Left forelimb (tissue), 1 donor: ENCODE measurements around the gene MAN1C1.

Experiments used
- DNase-seq: peaks from one replicate; pipeline ENCODE4 v3.0.0-alpha.2; 2018; ENCODE audit warnings: low spot score

The MAN1C1 gene

GRCh38 chr1:25616095-25616986 is at the start of gene MAN1C1:
MAN1C1 (plus strand) TSS chr1:25616791; CDS start chr1:25617798, 1,007 bp downstream.
- peak; percentile 88 for DNase-seq

DNA sequence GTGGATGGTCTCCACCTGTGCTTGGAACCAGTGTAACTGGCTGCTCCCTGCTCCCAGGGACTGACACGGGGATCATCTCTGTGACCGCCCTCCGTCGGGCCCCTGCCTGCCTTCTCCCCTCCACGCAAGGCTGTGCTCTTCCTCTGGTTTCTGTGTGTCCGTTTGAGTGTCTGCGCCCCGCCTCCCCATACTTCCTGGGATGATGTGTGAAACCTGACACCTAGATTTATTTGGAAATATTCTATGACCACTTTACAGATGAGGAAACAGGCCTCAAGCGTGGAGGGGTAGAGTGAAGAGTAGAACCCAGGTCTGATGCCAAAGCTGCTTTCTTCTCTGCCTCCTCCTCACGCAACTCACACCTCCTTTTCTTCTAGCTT is 48.9 kb upstream of the MAN1C1 start:
- DNase-seq = no peak

DNA sequence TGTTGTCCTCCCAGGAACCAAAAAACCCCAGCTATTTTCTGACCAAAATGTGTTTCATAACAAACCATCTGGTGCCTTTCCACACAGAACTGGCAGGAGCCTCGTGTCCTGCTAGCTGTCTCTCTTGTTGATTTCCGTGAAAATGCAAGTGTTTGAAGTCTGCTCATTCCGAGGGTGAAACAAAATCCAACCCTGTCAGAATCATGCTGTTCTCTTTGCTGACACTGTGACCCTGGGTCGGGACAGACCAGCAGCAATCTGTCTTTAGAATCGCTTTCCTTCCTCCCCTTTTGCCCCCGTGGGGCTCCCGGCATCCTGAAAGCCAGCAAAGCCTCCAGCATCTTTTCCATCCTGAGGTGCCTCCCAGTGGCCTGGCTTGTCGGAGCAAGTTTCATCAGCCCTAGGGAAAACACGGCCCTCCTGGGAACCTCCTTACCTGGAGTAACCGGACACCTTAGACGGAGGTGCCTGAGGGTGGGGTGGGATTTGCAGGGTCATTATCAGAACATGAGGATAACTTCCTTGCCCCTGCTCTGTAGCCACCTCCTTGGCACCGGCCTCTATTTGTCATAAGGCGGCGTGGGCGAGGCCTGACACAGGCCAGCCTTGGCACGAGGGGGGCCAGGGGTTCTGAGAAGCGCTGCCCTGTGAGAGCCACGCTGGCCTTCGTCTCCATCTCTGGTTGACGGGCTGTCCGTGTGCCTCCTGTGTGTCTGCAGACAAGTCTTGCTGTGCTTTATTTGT is 48.3 kb upstream of the MAN1C1 start:
- no peak for DNase-seq

DNA sequence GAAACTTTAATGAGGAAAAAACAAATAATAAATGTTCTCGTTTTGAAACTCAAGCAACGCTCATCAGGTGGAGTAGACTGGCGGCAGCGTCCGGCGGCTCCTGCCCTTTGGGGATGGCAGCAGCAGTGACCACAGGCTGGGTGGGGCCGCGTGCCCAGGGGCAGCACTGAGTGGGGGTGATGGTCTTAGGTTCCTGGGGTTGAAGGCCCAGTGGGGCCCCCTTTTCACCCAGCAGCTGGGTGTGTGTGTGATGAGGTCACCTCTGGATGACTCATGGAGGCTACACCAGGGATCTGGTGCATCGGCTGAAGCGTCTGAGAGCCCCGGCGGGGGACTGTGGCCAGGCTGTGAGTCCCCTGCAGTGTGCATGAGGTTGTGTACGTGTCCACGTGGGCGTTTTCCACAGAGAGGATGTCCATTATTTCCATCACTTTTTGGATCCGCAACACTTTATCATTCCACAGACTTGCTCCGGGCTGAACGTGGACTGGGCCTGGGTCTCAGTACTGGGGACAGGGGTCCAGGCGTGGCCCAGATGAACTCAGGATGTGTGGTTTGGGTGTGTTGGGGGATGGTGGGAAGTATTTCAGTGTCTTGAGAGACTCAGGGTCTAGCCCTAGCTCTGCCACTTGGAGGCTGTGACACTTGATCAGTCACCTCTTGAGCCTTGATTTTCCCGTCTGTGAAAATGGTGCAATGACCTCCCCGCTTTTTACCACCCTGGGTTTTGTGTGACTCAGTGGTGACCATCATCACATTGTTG is 47.6 kb upstream of the MAN1C1 start:
- no peak for DNase-seq

GRCh38 chr1:25569597-25570396 is 46.8 kb upstream of the MAN1C1 start:
- DNase-seq = no peak

DNA sequence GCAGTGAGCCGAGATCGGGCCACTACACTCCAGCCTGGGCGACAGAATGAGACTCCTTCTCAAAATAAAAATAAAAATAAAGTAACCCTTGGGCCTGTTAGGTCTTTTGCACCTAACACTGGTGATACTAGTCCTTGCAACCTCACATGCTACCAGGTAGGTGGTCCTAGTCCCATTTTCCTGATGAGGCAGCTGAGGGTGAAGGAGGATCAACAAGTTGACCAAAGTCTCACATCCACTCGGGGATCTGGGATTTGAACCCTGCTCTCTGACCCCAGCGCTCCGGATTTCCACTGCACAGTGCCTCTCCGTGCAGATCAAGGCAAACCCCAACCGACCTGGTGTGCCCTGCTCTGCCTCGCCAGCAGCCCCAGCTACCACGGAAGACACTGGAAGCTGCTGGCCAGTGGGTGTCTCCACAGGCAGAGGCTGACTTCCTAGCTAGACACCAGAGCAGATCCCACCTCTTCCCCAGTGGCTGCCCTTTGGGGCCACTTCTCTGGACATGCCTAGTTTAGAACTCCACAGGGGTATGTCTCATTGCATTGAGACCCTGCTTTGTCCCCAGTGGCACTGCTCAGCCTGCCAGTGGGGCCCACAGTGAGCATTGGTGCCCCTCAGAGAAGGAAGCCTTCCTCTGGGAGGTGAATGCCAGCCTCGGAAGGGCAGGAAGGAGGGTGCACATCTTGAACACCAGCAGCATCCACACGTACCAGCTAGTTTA is 45.6 kb upstream of the MAN1C1 start:
- DNase-seq = no peak

DNA sequence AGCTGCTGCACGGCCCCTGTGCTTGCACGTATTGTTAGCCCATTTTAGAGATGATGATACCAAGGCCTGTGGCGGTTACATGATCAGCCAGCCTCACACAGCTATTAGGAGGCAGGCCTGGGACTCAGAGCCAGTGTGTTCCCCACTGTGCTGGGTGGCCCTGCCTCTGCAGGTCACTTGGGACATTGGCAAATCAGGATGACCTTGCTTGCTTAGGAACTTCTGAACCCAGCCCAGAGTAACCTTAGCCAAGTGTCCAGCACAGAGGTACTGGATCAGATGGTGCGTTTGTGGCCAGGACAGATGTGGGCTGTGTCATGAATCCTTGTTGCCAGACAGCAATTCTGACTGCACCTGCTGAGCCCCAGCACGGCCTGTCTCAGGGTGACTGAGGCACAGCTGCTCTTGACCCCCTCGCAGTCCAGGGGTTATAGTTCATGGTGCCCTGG is 45.0 kb upstream of the MAN1C1 start:
- no peak for DNase-seq

GRCh38 chr1:25572107-25572506 is 44.5 kb upstream of the MAN1C1 start:
- no peak for DNase-seq

DNA sequence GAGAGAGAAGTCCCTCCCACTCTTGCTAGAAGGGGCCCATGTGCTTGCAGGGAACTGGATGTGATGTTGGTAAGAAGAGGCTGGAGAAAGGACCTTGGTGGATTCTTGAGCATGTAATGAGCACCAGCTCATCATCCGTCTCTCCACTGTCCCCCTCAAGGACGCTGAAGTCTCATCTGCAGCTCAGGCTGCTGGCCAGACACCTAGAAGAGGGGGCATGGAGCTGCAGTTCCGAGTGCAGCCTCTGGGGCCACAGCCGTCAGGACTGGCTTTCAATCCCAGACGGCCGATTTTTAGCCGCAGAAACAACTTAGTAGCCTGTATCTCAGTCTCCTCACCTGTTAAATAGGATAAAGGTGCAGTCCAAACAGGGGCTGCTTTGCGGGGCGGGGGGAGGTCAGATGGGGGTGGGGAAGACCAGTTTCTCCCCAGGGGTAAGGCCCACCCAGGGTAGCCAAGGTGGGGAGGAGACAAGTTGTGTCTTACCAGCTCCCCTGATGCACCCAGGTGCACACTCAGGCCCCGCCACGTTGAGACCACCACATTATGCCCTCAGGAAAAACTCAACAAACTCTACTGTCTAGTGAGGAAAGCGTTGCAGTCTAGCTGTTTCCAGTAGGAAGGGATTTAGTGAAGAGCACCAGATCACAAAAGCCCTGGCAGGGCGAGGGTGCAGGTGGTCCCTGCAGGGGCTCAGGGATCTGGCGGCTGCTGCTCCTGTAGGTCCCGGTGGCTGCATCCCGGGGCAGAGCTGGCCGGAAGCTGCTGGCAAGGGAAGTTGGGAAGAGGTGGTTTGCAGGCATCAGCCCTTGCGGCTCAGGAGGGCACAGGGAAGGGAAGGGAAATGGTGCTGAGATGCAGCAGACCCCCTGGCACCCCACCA is 43.6 kb upstream of the MAN1C1 start:
- DNase-seq = no peak

GRCh38 chr1:25573591-25573930 is 43.0 kb upstream of the MAN1C1 start:
- no peak for DNase-seq

GRCh38 chr1:25573961-25574360 is 42.6 kb upstream of the MAN1C1 start:
- DNase-seq = no peak

DNA sequence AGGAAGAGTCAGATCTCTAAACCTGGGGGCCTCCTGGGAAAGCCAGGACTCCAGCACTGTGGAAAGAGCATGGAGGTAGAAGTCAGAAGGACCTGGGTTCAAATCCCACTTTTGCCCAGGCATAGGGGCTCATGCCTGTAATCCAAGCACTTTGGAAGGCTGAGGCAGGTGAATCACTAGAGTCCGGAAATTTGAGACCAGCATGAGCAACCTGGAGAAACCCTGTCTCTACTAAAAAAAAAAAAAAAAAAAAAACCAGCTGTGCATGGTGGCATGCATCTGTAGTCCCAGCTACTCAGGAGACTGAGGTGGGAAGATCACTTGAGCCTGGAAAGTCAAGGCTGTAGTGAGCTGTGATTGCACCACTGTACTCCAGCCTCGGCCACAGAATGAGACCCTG is 41.4 kb upstream of the MAN1C1 start:
- DNase-seq = no peak

GRCh38 chr1:25576459-25577133 is 40.0 kb upstream of the MAN1C1 start:
- DNase-seq = no peak

GRCh38 chr1:25577134-25577920 is 39.3 kb upstream of the MAN1C1 start:
- no peak for DNase-seq

GRCh38 chr1:25579292-25580252 is 37.0 kb upstream of the MAN1C1 start:
- no peak for DNase-seq

DNA sequence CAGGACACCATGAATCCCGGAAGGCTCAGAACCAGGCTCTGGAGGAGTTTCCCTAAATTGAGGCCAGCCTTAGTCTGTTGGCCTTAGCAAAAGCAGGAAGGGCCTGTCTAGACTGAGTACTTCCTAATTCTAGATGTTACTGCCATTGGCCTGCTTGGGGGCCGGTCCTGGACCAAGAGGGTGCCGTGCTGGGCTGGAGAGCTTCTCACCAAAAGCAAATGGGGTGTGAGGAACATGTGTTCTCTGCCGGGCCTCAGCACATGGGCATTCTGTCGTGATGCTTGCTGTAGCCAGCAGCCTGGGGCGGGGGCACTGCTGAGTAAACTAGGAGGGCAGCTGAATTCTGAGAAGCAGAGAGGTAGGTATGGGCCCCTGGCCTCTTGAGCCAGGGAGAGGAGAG is 35.7 kb upstream of the MAN1C1 start:
- no peak for DNase-seq

GRCh38 chr1:25581764-25582163 is 34.8 kb upstream of the MAN1C1 start:
- DNase-seq = no peak
